Measurements from ENCODE around the gene PAXX.
"Not testable (repeated sequence)": the region's sequence is repeated elsewhere in the genome, so short reads cannot be mapped to it uniquely, and the experiment has no call there.

Gene PAXX

GRCh38 chr9:137002646-137003041 lies 10.4 kb downstream of the PAXX start:
- H3K79me2 ChIP-seq (ENCODE audit: insufficient read depth, low read length): no peaks in the 10 kb centered on the region

DNA sequence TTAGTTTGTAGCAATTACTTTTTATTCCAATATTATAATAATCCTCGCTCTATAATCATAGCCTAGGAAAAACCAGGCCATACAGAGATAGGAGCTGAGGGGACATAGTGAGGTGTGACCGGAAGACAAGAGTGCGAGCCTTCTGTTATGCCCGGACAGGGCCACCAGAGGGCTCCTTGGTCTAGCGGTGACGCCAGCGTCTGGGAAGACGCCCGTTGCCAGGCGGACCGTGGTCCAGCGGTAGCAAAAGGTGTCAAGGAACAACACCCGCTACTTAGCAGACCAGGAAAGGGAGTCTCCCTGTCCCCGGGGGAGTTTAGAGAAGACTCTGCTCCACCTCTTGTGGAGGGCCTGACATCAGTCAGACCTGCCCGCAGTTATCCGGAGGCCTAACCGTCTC lies 12.1 kb downstream of the PAXX start:
- H3F3A ChIP-seq (ENCODE audit: insufficient read depth, low read length); H3K9ac ChIP-seq (ENCODE audit: low read length); H3K4me2 ChIP-seq (ENCODE audit: low read length); H3K4me1 ChIP-seq (ENCODE audit: insufficient read depth, low read length, severe bottlenecking); H3K4me3 ChIP-seq (ENCODE audit: low read depth, low read length, poor library complexity, severe bottlenecking); H3K9me2 ChIP-seq (ENCODE audit: low read depth, low read length); H4K20me1 ChIP-seq (ENCODE audit: insufficient read depth, low read length); H3K27me3 ChIP-seq (ENCODE audit: insufficient read depth, low read length); H2AFZ ChIP-seq (ENCODE audit: low read length); H3K9me3 ChIP-seq (ENCODE audit: low read length); H3K36me3 ChIP-seq (ENCODE audit: insufficient read depth, low read length); H3K27ac ChIP-seq (ENCODE audit: low read depth, low read length, poor library complexity, severe bottlenecking); H3K79me2 ChIP-seq (ENCODE audit: insufficient read depth, low read length): not testable (repeated sequence)
- peak; percentile 23; the same call in 1 of the 2 replicates for TF ChIP-seq CTCF (IDR thresholded peaks at IDR 0.05; ENCODE audit: low read length)

More at GRCh38 chr9:137002646-137003041, 10.4 kb downstream of the PAXX start:
- H3K4me1 ChIP-seq (ENCODE audit: insufficient read depth, low read length, severe bottlenecking): peaks cover 7% of the 10 kb centered on the region
- no peak overlapping the region for H2AFZ ChIP-seq (ENCODE audit: low read length)
- H3F3A ChIP-seq (ENCODE audit: insufficient read depth, low read length): no peaks in the 10 kb centered on the region
- H4K20me1 ChIP-seq (ENCODE audit: insufficient read depth, low read length): no peaks in the 10 kb centered on the region
- H3K9me2 ChIP-seq (ENCODE audit: low read depth, low read length): no peaks in the 10 kb centered on the region
- TF ChIP-seq EZH2 (IDR thresholded peaks at IDR 0.05; ENCODE audit: borderline replicate concordance, low read length) (no peak), CTCF (IDR thresholded peaks at IDR 0.05; ENCODE audit: low read length) (no peak)
- H3K9me3 ChIP-seq (ENCODE audit: low read length): no peaks in the 10 kb centered on the region
- no peaks in the 10 kb centered on the region for H3K36me3 ChIP-seq (ENCODE audit: insufficient read depth, low read length)
- H3K4me3 ChIP-seq (ENCODE audit: low read depth, low read length, poor library complexity, severe bottlenecking): no peak overlapping the region
- no peak overlapping the region for H3K9ac ChIP-seq (ENCODE audit: low read length)
- no peak overlapping the region for H3K27ac ChIP-seq (ENCODE audit: low read depth, low read length, poor library complexity, severe bottlenecking)
- no peak overlapping the region for H3K4me2 ChIP-seq (ENCODE audit: low read length)
- H3K27me3 ChIP-seq (ENCODE audit: insufficient read depth, low read length): no peaks in the 10 kb centered on the region

GRCh38 chr9:137006116-137007003 lies 14.1 kb downstream of the PAXX start:
- Histone ChIP-seq H3K4me3 (ENCODE audit: low read depth, low read length, poor library complexity, severe bottlenecking) (no peak overlapping the region), H3K9me2 (ENCODE audit: low read depth, low read length) (no peaks in the 10 kb centered on the region), H3K4me2 (ENCODE audit: low read length) (no peak overlapping the region), H3K4me1 (ENCODE audit: insufficient read depth, low read length, severe bottlenecking) (no peaks in the 10 kb centered on the region), H3K27ac (ENCODE audit: low read depth, low read length, poor library complexity, severe bottlenecking) (no peak overlapping the region), H3K27me3 (ENCODE audit: insufficient read depth, low read length) (no peaks in the 10 kb centered on the region; the same call in 1 of the 2 replicates), H3K9ac (ENCODE audit: low read length) (no peak overlapping the region), H2AFZ (ENCODE audit: low read length) (no peak overlapping the region), H3K9me3 (ENCODE audit: low read length) (no peaks in the 10 kb centered on the region), H3K36me3 (ENCODE audit: insufficient read depth, low read length) (no peaks in the 10 kb centered on the region), H3K79me2 (ENCODE audit: insufficient read depth, low read length) (no peaks in the 10 kb centered on the region), H3F3A (ENCODE audit: insufficient read depth, low read length) (no peaks in the 10 kb centered on the region), H4K20me1 (ENCODE audit: insufficient read depth, low read length) (no peaks in the 10 kb centered on the region)
- TF ChIP-seq EZH2 (IDR thresholded peaks at IDR 0.05; ENCODE audit: borderline replicate concordance, low read length) (no peak), CTCF (IDR thresholded peaks at IDR 0.05; ENCODE audit: low read length) (no peak)

Measured in OCI-LY1 (cell line).